GM19468 (cell line): ENCODE data around the gene MISP.
"Not testable (repeated sequence)": the region's sequence is repeated elsewhere in the genome, so short reads cannot be mapped to it uniquely, and the experiment has no call there.

ENCODE experiments used
- ATAC-seq: cut with Tn5 transposase; IDR thresholded peaks from one replicate; pipeline ENCODE4 v1.9.1; 2021; ENCODE audit warnings: mild to moderate bottlenecking, moderate library complexity, moderate number of reproducible peaks; ENCODE audit not compliant: unreplicated experiment; ENCODE audit errors: extremely low read depth

The MISP gene

GRCh38 chr19:723247-723646 is 27.7 kb upstream of the MISP start:
- ATAC-seq: no peak

DNA sequence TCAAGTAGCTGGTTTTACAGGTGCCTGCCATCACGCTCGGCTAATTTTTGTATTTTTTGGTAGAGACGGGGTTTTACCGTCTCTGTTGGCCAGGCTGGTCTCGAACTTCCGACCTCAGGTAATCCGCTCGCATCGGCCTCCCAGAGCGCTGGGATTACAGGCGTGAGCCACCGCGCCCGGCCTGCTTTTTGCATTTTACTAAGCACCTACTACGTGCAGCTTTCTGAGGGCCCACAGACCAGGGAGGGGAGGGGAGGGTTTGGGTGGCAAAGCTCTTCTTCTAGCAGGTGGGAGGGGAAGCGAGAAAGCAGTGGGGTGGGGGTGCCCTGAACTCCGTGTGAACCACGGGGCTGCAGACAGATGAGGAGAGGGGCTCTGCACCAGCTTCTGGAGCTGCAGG is 27.2 kb upstream of the MISP start:
- ATAC-seq: no peak

DNA sequence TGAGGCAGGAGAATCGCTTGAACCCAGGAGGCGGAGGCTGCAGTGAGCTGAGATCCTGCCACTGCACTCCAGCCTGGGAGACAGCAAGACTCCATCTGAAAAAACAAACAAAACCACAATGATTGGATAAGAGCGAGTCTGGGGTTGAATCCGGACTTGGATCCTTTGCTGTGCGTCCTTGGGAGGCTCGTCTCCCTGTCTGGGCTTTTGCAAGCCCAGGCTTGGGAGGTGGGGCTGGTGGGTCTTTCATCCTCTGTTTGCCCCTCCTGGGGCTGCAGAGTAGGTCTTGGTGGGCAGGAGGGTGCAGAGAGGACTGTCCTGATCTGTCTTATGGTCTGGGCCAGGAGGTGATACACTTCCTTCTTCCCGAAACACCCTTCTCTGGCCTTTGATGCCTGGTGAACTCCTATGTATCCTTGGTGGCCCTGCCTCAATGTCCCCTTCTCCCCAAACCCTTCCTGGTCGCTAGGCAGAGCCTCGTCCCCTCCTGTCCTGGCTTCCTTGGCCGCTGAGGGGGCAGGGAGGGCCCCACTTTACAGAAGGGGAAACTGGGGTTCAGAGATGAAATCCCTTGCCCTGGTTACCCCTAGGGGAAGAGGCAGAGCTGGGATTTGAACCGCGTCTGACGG is 25.3 kb upstream of the MISP start:
- ATAC-seq: no peak

DNA sequence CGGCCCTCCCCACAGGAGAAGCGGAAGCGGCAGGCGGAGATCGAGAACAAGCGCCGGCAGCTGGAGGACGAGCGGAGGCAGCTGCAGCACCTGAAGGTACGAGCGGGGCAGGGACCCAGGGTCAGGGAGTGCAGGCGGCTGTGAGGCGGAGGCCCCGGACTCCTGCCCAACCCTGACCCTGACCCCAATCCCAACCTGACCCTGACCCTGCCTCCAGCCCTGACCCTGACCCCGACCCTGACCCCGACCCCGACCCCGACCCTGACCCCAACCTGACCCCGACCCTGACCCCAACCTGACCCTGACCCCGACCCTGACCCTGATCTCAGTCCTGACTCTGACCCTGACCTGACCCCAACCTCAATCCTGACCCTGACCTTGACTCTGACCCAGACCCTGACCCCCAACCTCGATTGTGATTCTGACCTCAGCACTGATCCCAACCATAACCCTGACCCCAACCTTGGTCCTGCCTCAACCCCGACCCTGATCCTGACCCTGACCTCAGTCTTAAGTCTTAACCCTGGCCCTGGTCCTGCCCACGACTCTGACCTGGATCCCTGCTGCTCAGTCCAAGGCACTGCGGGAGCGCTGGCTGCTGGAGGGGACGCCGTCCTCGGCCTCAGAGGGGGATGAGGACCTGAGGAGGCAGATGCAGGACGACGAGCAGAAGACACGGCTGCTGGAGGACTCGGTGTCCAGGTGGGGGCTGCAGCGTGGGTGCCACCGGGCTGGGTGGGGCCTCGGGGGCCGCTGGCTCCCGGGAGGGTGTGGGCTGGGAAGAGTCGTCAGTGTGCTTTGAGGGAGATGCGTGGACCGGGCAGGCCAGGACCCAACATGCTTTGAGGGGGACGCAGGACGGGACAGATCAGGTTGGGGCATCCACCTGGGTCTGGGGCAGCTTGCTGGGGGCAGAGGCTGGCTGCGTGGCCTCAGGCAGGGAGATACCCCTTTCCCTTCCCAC is 23.6 kb upstream of the MISP start:
- ATAC-seq: no peak

GRCh38 chr19:728011-728410 is 22.9 kb upstream of the MISP start:
- ATAC-seq: no peak

DNA sequence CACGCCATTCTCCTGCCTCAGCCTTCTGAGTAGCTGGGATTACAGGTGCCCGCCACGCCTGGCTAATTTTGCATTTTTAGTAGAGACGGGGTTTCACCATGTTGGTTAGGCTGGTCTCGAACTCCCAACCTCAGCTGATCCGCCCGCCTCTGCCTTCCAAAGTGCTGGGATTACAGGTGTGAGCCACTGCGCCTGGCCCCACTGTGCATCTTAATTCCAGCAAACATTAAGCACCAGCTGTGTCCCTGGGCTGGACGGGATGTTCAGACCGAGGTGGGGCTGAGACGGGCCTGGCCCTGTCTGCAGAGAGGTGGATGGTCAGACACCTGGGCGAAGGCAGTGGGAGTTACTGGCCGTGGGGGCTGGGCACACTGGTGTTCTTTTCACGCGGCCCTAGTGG is 21.3 kb upstream of the MISP start:
- ATAC-seq: not testable (repeated sequence)

DNA sequence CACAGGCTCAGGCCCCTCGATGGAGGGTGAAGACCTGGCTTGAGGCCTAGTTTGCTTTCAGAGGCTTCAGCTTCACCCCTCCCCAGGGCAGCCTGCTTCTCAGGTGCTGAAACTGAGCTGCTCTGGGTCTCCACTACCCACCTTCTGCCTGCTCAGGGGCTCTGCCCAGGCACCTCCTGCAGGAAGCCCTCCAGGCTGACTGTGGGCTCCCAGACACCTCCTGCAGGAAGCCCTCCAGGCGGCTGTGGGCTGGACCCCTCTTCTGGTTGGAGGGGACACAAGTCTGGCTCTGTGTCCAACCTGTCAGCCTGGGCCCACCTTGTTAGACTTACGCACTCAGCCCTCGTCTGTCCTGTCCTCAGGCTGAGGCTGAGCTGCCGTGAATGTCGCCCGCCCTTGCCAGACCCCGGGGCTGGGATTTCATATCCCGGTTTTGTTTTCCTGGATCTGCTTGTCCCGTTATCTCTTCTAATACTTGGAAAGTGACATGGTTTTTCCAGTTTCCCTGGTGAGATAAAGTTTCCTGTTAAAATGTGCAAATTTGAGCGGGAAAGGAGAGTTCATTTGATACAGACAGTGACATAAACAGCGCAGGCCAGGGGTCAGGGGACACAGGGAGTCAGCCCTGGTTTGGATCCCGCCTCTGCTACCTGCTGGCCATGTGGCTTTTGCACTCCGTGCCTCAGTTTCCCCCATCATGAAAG is 20.8 kb upstream of the MISP start:
- no peak for ATAC-seq

- ATAC-seq: no peak
These were observed 19.9 kb upstream of the MISP start for GRCh38 chr19:731000-731399.

DNA sequence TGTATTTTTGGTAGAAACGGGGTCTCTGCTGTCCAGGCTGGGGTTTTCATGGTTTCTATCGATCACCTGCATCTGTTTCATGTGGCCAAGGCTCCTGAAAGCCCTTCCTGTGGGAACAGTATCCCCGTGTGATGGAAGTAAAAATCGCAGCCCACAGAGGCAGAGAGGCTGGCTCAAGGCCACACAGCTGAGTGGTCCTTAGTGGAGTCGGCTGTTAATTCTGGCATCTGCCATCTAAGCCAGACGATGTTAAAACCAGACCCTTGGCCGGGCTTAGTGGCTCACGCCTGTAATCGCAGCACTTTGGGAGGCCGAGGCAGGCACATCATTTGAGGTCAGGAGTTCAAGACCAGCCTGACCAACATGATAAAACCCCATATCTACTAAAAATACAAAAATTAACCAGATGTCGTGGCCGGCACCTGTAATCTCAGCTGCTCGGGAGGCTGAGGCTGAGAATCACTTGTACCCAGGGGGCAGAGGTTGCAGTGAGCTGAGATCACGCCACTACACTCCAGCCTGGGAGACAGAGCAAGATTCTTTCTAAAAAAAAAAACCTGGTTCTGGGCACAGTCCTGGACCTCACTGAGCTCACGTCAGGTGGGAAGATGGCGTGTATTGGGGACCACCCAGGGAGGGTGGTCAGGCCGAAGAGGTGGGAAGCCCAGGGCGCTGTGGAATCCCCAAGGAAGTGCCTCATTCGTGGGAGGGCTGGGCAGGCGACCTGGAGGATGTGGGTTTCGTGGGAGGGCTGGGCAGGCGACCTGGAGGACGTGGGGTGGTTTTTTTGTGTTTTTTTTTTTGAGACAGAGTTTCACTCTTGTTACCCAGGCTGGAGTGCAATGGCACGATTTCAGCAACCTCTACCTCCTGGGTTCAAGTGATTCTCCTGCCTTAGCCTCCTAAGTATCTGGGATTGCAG is 18.5 kb upstream of the MISP start:
- no peak for ATAC-seq

GRCh38 chr19:734716-735115 is 16.2 kb upstream of the MISP start:
- ATAC-seq: no peak

GRCh38 chr19:736125-736524 is 14.8 kb upstream of the MISP start:
- no peak for ATAC-seq

GRCh38 chr19:737591-738093 is 13.3 kb upstream of the MISP start:
- ATAC-seq: no peak

DNA sequence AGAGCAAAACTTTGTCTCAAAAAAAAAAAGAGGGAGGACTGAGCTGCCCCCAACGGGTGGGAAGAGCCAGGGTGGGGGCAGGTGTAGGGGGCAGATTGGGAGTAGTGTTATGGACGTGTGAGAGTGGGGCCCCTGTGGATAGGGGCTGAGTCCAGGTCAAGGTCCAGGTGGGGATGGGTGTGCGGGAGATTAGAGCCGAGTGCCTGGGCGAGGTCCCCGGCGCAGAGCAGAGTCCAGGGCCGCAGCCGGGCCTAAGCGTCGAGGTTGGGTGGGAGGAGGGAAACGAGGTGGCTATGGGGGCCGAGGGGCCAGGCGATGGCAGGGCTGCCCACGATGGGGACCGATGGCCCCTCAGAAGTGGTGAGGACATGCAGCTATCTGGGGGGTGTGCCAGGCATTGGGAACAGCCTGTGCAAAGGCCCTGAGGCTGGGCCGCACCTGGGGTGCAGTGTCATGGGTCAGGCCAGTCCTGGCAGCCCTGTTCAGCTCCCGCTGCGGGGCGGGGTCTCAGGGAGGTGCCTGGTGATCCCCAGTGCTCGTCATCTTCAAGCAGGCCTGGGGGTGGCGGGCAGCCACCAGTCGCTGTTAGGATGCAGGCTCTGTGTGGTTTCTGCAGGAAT is 12.3 kb upstream of the MISP start:
- no peak for ATAC-seq

DNA sequence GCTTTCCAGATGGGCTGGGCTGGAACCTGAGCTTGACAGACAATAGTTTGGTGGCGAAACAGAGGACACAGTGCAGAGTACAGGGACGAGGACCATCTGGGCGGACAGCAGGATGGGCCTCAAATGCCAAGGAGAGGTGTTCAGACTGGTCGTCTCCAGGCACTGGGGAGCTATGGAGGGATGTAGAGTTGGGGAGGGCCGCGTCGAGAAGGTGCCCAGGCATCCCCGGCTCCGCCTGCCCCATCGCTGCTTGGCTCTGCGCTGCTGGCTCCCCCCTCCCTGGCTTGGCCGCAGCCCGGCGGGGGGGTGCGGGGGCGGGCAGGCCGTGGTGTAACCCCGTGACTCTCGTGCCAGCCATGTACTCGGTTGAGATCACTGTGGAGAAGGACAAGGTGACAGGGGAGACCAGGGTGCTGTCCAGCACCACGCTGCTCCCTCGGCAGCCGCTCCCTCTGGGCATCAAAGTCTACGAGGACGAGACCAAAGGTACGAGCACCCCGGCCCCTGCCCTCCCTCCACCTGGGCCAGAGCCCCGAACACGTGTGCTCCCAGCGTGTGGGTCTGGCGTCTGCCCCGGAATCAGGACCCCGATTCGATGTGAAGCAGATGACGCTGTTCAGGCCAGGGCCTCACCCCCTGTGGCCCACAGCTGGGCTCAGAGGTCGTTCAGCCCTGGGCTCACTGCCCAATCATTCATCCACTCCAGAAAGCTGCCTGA is 10.8 kb upstream of the MISP start:
- ATAC-seq: no peak

- not testable (repeated sequence) for ATAC-seq
These were observed 10.0 kb upstream of the MISP start for GRCh38 chr19:740816-741505.

DNA sequence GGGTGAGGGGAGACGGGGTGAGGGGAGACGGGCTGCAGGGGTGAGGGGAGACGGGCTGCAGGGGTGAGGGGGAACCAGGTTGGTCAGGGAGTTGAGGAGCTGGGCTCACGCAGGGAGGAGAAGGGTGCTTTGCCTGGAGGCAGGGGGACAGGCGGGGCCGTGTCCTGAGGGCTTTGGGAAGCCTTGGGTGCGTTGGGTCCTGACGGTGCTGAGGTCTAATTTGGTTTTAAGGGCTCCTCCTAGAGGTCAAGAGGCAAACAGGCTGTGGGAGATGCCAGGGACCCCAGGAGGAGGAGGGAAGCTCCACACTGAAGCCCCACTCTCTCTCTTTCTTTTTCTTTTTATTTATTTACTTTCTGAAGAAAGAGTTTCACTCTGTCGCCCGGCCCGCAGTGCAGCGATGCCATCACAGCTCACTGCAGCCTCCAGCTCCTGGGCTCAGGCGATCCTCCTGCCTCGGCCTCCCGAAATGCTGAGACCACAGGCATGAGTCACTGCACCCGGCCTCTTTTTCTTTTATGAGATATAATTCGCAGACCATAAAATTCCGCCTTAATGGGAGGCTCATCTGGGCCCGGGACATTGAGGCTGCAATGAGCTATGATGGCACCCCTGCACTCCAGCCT is 9.3 kb upstream of the MISP start:
- ATAC-seq: no peak

DNA sequence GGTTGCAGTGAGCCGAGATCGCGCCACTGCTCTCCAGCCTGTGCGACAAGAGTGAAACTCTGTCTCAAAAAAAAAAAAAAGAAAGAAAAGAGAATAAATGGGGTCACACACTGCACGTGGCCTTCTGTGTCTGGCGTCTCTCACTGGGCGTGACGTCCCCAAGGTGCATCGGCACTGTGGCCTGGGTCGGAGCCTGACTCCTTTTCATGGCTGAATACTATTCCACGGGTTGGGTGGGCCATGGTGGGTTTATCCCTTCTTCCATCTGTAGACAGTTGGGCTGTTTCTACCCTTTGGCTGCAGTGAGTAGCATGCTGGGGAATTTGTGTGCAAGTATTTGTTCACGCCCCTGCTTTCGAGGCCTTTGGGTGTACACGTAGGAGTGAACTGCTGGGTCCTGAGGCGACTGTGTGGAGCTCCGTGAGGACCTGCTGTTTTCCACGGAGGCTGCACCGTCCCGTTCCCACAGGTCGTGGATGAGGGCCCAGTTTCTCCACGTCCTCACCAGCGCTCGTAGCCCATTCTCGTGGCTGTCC is 8.3 kb upstream of the MISP start:
- ATAC-seq: no peak
